NCI-H748 treated with DMSO at 0.1 percent for 48 hours (cell line): ENCODE results near the gene CDNF.
"Not testable (repeated sequence)": the region's sequence is repeated elsewhere in the genome, so short reads cannot be mapped to it uniquely, and the experiment has no call there.

ENCODE experiments used
- DNase-seq: peaks from one replicate; lab custom pipeline; 2025; lab: John Stamatoyannopoulos, UW

Gene CDNF

GRCh38 chr10:14837757-14838581 is at the start of gene CDNF, which contains the start of the genes HSPA14 and MSANTD7:
CDNF (minus strand) TSS chr10:14838037; CDS start chr10:14837946, 91 bp downstream.
HSPA14 (plus strand) TSS chr10:14838306; CDS start chr10:14838403, 97 bp downstream.
MSANTD7 (plus strand) TSS chr10:14838306; CDS start chr10:14842285, 3,979 bp downstream.
- DNase-seq, result peak; percentile 84

GRCh38 chr10:14884082-14884481 is 46.2 kb upstream of the CDNF start:
- no peak for DNase-seq

- DNase-seq, result no peak
Observed at GRCh38 chr10:14880229-14880628, 42.4 kb upstream of the CDNF start.

DNA sequence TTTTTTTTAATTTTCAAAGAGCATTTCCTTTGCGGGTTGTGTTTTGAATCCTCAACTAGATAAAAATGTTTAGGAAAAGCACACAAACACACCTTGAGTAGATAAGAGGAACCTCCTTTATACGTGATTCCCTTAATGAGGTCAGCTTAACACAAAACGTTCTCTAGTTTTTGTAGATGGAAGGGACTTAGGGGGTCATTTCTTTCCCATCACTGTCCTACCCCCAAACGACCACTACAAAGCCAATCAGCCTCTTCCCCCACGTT is 42.0 kb upstream of the CDNF start:
- DNase-seq, result no peak

- DNase-seq, result no peak
Observed at GRCh38 chr10:14879124-14879927, 41.5 kb upstream of the CDNF start.

GRCh38 chr10:14878266-14879123 is 40.7 kb upstream of the CDNF start, which contains the start of gene SUV39H2:
SUV39H2 (plus strand) TSS chr10:14878866; CDS start chr10:14878889, 23 bp downstream.
- DNase-seq, result peak; percentile 65

GRCh38 chr10:14876764-14877163 is 38.9 kb upstream of the CDNF start:
- DNase-seq, result no peak

DNA sequence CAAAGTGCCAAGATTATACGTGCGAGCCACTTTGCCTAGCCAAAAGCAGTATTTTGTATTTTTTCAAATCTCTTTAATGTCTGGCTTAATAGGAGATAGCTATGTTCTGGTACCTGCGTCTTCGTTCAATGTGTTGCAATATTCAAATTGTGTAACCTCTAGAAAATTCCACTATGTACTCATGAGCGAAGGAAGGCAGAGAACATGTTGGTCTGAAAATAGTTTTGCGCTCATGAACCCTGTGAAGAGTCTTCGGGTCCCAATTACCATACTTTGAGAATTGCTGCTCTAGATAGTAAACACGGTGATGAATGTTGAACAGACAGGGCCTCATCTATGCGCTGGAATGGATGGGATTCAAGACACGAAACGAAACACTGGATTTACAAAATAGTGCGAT is 38.1 kb upstream of the CDNF start:
- no peak for DNase-seq

GRCh38 chr10:14873090-14873760 is 35.4 kb upstream of the CDNF start:
- DNase-seq, result no peak

- not testable (repeated sequence) for DNase-seq
Observed at GRCh38 chr10:14864871-14865270, 27.0 kb upstream of the CDNF start.

DNA sequence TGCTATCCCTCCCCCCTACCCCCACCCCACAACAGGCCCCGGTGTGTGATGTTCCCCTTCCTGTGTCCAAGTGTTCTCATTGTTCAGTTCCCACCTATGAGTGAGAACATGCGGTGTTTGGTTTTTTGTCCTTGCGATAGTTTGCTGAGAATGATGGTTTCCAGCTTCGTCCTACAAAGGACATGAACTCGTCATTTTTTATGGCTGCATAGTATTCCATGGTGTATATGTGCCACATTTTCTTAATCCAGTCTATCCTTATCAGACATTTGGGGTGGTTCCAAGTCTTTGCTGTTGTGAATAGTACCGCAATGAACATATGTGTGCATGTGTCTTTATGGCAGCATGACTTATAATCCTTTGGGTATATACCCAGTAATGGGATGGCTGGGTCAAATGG is 26.6 kb upstream of the CDNF start:
- not testable (repeated sequence) for DNase-seq

DNA sequence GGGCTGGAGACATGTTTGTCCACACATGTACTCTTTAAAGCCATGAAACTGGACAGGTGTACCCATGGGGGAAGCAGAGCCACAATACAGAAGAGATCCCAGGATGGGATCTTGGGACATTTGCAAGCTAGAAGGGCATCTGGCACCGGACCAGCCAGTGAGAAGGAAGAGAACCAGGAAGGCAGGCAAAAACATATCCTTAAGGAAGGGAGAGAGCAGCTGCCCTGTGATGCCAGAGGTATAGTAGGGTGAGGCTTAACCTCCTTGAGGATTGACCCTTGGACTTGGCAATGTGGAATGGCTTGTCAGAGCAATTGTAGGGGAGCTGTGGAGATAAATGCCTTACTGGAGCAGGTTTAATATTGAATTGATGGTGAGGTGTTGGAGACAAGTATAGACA is 23.0 kb upstream of the CDNF start:
- DNase-seq, result no peak

DNA sequence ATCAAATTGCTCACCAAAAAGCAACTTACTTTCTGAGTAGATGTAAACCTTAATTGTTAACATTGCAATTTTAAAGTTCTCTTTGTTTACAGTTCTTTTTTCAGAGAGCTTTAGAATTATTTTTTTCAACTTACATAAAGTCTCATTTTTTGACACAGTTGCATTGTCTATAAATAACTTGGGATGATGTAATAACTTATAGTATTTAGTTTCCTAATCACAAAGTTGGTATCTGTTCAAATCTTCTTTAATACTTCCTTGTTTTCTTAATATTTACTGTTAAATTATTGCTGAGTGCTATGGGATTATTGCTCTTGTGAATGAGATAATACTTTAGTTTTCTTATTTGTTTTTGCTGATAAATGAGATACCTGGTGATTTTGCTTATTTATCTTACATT is 21.9 kb upstream of the CDNF start:
- DNase-seq, result no peak

DNA sequence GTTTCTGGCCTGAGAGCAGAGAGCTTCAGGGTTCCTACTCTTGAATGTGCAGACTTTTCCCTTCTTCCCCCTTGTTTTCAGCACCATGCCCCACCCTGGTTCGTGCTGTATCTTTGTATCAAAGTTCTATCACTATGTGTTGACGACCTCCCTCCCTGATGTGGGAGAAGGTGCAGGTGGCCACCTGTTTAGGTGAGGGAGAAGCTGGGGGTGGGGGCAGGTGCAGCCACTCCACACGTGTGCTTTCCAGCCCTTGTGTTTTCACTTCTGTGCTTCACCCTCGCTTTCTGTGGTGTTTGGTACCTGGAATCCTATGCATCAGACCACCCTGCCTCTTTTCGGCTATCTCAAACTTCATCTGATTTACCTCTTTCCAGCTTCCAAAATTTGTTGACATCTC is 21.2 kb upstream of the CDNF start:
- DNase-seq, result no peak

GRCh38 chr10:14858338-14858960 is 20.6 kb upstream of the CDNF start:
- DNase-seq, result no peak

DNA sequence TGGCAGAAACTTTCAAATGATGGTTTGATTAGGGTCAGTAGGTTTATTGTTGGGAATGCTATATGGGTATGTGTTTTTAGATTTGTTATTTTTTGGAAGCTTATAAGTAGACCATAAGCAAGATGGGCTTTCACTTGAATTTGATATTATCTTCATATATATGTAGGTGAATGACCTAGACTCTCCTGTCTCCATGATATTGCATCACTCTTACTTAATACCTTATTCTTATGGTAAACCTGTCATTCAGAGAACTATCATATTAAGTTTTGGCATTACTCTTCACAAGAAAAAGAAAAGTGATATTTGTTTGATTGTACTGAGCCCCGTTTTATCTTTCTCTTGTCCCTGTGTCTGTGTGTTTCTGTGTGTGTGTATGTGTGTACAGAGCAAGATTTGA is 17.6 kb upstream of the CDNF start:
- no peak for DNase-seq

GRCh38 chr10:14852236-14852635 is 14.4 kb upstream of the CDNF start:
- DNase-seq, result no peak

DNA sequence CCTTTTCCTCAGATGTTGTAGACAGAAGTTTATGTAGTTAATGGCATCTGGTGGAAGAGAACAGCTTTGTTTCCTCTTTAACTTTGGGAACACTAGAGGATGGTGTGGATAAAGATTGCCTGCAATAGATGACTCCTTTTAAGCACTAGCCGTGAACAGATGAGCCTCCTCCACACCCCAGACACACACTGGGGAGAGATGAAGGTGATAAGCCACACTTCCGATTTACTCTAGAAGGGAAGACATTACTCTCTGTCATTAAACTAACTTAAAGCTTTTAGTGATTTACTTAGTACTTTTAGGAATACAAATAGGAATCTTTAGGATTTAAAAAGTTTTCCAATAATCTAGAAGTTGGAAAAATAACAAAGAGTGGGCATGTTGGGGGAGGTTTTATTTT is 7.1 kb upstream of the CDNF start:
- no peak for DNase-seq

- DNase-seq, result no peak
Observed at GRCh38 chr10:14843327-14843988, 5.6 kb upstream of the CDNF start.

DNA sequence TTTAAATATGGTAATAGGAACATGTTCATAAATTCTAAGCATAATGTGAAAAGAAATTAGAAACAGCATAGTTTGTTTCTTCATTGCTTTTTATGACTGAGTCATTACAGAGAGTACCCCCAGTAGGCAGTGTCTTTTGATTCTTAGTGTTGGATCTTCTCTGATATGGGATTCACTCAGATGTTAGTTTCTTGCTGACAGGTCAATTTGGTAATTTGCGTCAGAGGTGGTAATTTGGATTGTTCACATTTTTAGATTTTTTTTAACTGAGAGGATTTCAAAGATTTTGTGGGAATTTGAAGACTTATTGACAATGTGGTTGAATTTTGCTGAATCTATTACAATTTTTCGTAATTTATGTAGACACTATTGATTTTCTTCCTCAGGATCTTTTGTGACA is 2.3 kb upstream of the CDNF start:
- no peak for DNase-seq

DNA sequence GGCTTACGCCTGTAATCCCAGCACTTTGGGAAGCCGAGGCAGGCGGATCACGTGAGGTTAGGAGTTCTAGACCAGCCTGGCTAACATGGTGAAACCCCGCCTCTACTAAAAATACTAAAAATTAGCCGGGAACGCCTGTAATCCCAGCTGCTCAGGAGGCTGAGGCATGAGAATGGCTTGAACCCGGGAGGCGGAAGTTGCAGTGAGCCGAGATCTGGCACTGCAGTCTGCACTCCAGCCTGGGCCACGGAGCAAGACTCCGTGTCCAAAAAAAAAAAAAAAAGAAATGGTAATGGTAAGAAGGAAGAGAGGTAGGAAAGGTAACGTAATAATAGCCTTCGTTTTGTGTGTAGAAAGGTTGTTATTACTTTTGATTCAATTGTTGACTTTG is 1.5 kb upstream of the CDNF start:
- no peak for DNase-seq
